Stimulated activated CD4-positive, alpha-beta T cell treated with anti-CD3 and anti-CD28 coated beads, Interleukin-2, amount 100 ng/mL, for 48 hours (primary cell): Measurements from ENCODE around the gene CBLB.
A peak's percentile ranks its signal among the peaks of the same experiment; 100 is the strongest.
"Not testable (repeated sequence)": the region's sequence is repeated elsewhere in the genome, so short reads cannot be mapped to it uniquely, and the experiment has no call there.

ENCODE experiments used
- DNase-seq, 2 donors: peaks; one replicate each; pipeline ENCODE4 v3.0.0-alpha.2; 2020

CBLB gene

GRCh38 chr3:105746231-105746996 is 122.4 kb downstream of the CBLB start:
- no peak for DNase-seq

GRCh38 chr3:105745046-105745445 is 123.8 kb downstream of the CBLB start:
- no peak for DNase-seq

GRCh38 chr3:105744202-105744601 is 124.6 kb downstream of the CBLB start:
- no peak for DNase-seq

- DNase-seq: no peak
Measured at GRCh38 chr3:105733356-105733755, 135.5 kb downstream of the CBLB start.

GRCh38 chr3:105731686-105732085 is 137.1 kb downstream of the CBLB start:
- DNase-seq: no peak

GRCh38 chr3:105730801-105731354 is 137.9 kb downstream of the CBLB start:
- DNase-seq: no peak

- DNase-seq: no peak
Measured at GRCh38 chr3:105729667-105730066, 139.1 kb downstream of the CBLB start.

- no peak for DNase-seq
Measured at GRCh38 chr3:105728771-105729312, 140.0 kb downstream of the CBLB start.

GRCh38 chr3:105727036-105727435 is 141.8 kb downstream of the CBLB start:
- DNase-seq: not testable (repeated sequence)

- no peak for DNase-seq
Measured at GRCh38 chr3:105722943-105723556, 145.8 kb downstream of the CBLB start.

GRCh38 chr3:105719791-105720190 is 149.0 kb downstream of the CBLB start:
- DNase-seq: no peak

- no peak for DNase-seq
Measured at GRCh38 chr3:105715372-105715771, 153.4 kb downstream of the CBLB start.

- no peak for DNase-seq
Measured at GRCh38 chr3:105714453-105714852, 154.4 kb downstream of the CBLB start.

- DNase-seq: no peak
Measured at GRCh38 chr3:105708980-105709379, 159.8 kb downstream of the CBLB start.

- DNase-seq: no peak
Measured at GRCh38 chr3:105707009-105707408, 161.8 kb downstream of the CBLB start.

- DNase-seq: no peak
Measured at GRCh38 chr3:105704726-105705410, 163.9 kb downstream of the CBLB start.

GRCh38 chr3:105700575-105700974 is 168.2 kb downstream of the CBLB start:
- peak in 1 of 2 donors; percentile 11 for DNase-seq

GRCh38 chr3:105691633-105692032 is 177.2 kb downstream of the CBLB start:
- DNase-seq: no peak

- no peak for DNase-seq
Measured at GRCh38 chr3:105691053-105691452, 177.8 kb downstream of the CBLB start.

- no peak for DNase-seq
Measured at GRCh38 chr3:105688821-105689220, 180.0 kb downstream of the CBLB start.

GRCh38 chr3:105686278-105686897 is 182.4 kb downstream of the CBLB start:
- no peak for DNase-seq

- DNase-seq: no peak
Measured at GRCh38 chr3:105679951-105680350, 188.9 kb downstream of the CBLB start.

GRCh38 chr3:105678017-105678416 is 190.8 kb downstream of the CBLB start:
- DNase-seq: no peak
